NT2/D1 (cell line): ENCODE measurements around the gene TIGD7.

Experiments
- DNase-seq: peaks from one replicate; pipeline ENCODE4 v3.0.0-alpha.2; 2011; ENCODE audit warnings: low read depth, low spot score
- H3K27me3 ChIP-seq: 2 replicates; pipeline ENCODE4 v1.6.0; 2011; ENCODE audit warnings: mild to moderate bottlenecking; ENCODE audit not compliant: insufficient read length, insufficient read depth
- H3K36me3 ChIP-seq: 2 replicates; pipeline ENCODE4 v1.6.1; 2011; ENCODE audit warnings: mild to moderate bottlenecking, low read length, mixed read lengths; ENCODE audit not compliant: insufficient read depth, insufficient read length
- H3K4me1 ChIP-seq: 2 replicates; pipeline ENCODE4 v1.5.1; 2011; ENCODE audit not compliant: insufficient read depth, insufficient read length
- H3K4me3 ChIP-seq: 2 replicates; pipeline ENCODE4 v1.5.1; 2011; ENCODE audit warnings: low read depth; ENCODE audit not compliant: insufficient read length
- H3K9ac ChIP-seq: 2 replicates; pipeline ENCODE4 v1.6.0; 2011; ENCODE audit warnings: low read depth; ENCODE audit not compliant: insufficient read length
- H3K9me3 ChIP-seq: 2 replicates; pipeline ENCODE4 v1.5.1; 2011; ENCODE audit warnings: mild to moderate bottlenecking, low read length; ENCODE audit not compliant: insufficient read depth
- SUZ12 ChIP-seq: IDR thresholded peaks from 2 replicates; pipeline ENCODE4 v1.6.1; 2011; ENCODE audit not compliant: insufficient read length, insufficient read depth; ENCODE audit errors: extremely low read depth
- YY1 ChIP-seq: IDR thresholded peaks from 2 replicates; pipeline ENCODE4 v1.6.1; 2011; ENCODE audit not compliant: insufficient read length, insufficient read depth
- ZNF274 ChIP-seq: IDR thresholded peaks from 2 replicates; pipeline ENCODE4 v1.6.1; 2011; ENCODE audit warnings: mild to moderate bottlenecking, low read depth, low read length

Gene TIGD7

GRCh38 chr16:3328104-3328503, 22.9 kb upstream of the TIGD7 start:
- no peak for TF ChIP-seq YY1
- no peak for TF ChIP-seq SUZ12
- TF ChIP-seq ZNF274: no peak
- no peak for DNase-seq
- Histone ChIP-seq H3K36me3 (no peaks in the 10 kb centered on the region), H3K9ac (no peak overlapping the region), H3K27me3 (no peaks in the 10 kb centered on the region), H3K9me3 (no peaks in the 10 kb centered on the region), H3K4me1 (no peaks in the 10 kb centered on the region), H3K4me3 (no peak overlapping the region)

GRCh38 chr16:3327514-3327913, 22.3 kb upstream of the TIGD7 start:
- H3K9ac ChIP-seq: no peak overlapping the region
- H3K4me1 ChIP-seq: no peaks in the 10 kb centered on the region
- no peak overlapping the region for H3K4me3 ChIP-seq
- DNase-seq: no peak
- no peaks in the 10 kb centered on the region for H3K9me3 ChIP-seq
- no peaks in the 10 kb centered on the region for H3K36me3 ChIP-seq
- no peaks in the 10 kb centered on the region for H3K27me3 ChIP-seq
- no peak for TF ChIP-seq YY1
- no peak for TF ChIP-seq ZNF274
- TF ChIP-seq SUZ12: no peak

- H3K27me3 ChIP-seq: no peaks in the 10 kb centered on the region
- DNase-seq: no peak
- H3K9ac ChIP-seq: no peak overlapping the region
- H3K36me3 ChIP-seq: peaks cover 30% of the 10 kb centered on the region
- TF ChIP-seq YY1 (no peak), ZNF274 (no peak), SUZ12 (no peak)
- peaks cover 37% of the 10 kb centered on the region for H3K9me3 ChIP-seq
- H3K4me3 ChIP-seq: no peak overlapping the region
- H3K4me1 ChIP-seq: no peaks in the 10 kb centered on the region
Observed at GRCh38 chr16:3321816-3322215, 16.6 kb upstream of the TIGD7 start.

GRCh38 chr16:3317315-3317999, 12.2 kb upstream of the TIGD7 start:
- TF ChIP-seq SUZ12 (no peak), YY1 (no peak), ZNF274 (no peak)
- no peak overlapping the region for H3K4me3 ChIP-seq
- H3K9ac ChIP-seq: no peak overlapping the region
- peaks cover 72% of the 10 kb centered on the region for H3K36me3 ChIP-seq
- H3K27me3 ChIP-seq: no peaks in the 10 kb centered on the region
- H3K9me3 ChIP-seq: peaks cover 80% of the 10 kb centered on the region
- peak; percentile 15 for DNase-seq
- no peaks in the 10 kb centered on the region for H3K4me1 ChIP-seq

GRCh38 chr16:3311496-3311895, 6.3 kb upstream of the TIGD7 start:
- no peak overlapping the region for H3K4me3 ChIP-seq
- peaks cover 99% of the 10 kb centered on the region for H3K9me3 ChIP-seq
- TF ChIP-seq SUZ12 (no peak), YY1 (no peak), ZNF274 (no peak)
- peaks cover 96% of the 10 kb centered on the region for H3K36me3 ChIP-seq
- H3K4me1 ChIP-seq: no peaks in the 10 kb centered on the region
- no peaks in the 10 kb centered on the region for H3K27me3 ChIP-seq
- DNase-seq: no peak
- no peak overlapping the region for H3K9ac ChIP-seq

- H3K27me3 ChIP-seq: no peaks in the 10 kb centered on the region
- DNase-seq: no peak
- no peaks in the 10 kb centered on the region for H3K4me1 ChIP-seq
- peaks cover 72% of the 10 kb centered on the region for H3K36me3 ChIP-seq
- peaks cover 57% of the 10 kb centered on the region for H3K9me3 ChIP-seq
- TF ChIP-seq YY1: no peak
- no peak for TF ChIP-seq SUZ12
- TF ChIP-seq ZNF274: no peak
- peak overlapping the region; percentile 93 for H3K4me3 ChIP-seq
- H3K9ac ChIP-seq: peak overlapping the region; percentile 96
Observed at GRCh38 chr16:3306078-3306477, 848 bp upstream of the TIGD7 start.

GRCh38 chr16:3304370-3304769, 860 bp downstream of the TIGD7 start:
- peak overlapping the region; percentile 96 for H3K9ac ChIP-seq
- peaks cover 69% of the 10 kb centered on the region for H3K36me3 ChIP-seq
- H3K27me3 ChIP-seq: no peaks in the 10 kb centered on the region
- no peak for DNase-seq
- no peaks in the 10 kb centered on the region for H3K4me1 ChIP-seq
- H3K4me3 ChIP-seq: peak overlapping the region; percentile 93
- H3K9me3 ChIP-seq: peaks cover 41% of the 10 kb centered on the region
- TF ChIP-seq YY1 (no peak), ZNF274 (no peak), SUZ12 (no peak)
